HCT116 (cell line): ENCODE data around the gene ERC2.

Experiments
- EGR1 ChIP-seq: IDR thresholded peaks from 2 replicates; pipeline ENCODE4 v1.6.1; 2012; ENCODE audit warnings: low read depth
- EZH2 ChIP-seq: fragments of 200-600 bp; sonication (generic); IDR thresholded peaks from 2 replicates; pipeline ENCODE4 v1.6.1; 2017; ENCODE audit warnings: antibody characterized with exemption, mixed run types
- EZH2phosphoT487 ChIP-seq: fragments of 200-600 bp; IDR thresholded peaks from 2 replicates; pipeline ENCODE4 v1.6.1; 2018; ENCODE audit warnings: antibody characterized with exemption, borderline replicate concordance
- FOSL1 ChIP-seq: IDR thresholded peaks from 2 replicates; pipeline ENCODE4 v1.6.1; 2012; ENCODE audit warnings: low read depth
- MAX ChIP-seq: IDR thresholded peaks from 2 replicates; pipeline ENCODE4 v1.6.1; 2012
- POLR2A ChIP-seq: IDR thresholded peaks from 2 replicates; pipeline ENCODE4 v1.7.0; 2011; ENCODE audit warnings: borderline replicate concordance; ENCODE audit not compliant: insufficient read depth, insufficient read length; ENCODE audit errors: extremely low read depth
- POLR2AphosphoS5 ChIP-seq: IDR thresholded peaks from 2 replicates; pipeline ENCODE4 v1.6.1; 2011; ENCODE audit warnings: mild to moderate bottlenecking, low read depth, low read length, moderate library complexity
- RAD21 ChIP-seq: IDR thresholded peaks from 2 replicates; pipeline ENCODE4 v1.6.1; 2012; ENCODE audit warnings: low read depth, mild to moderate bottlenecking
- REST ChIP-seq: IDR thresholded peaks from 2 replicates; pipeline ENCODE4 v1.6.1; 2012; ENCODE audit warnings: low read depth
- YY1 ChIP-seq: IDR thresholded peaks from 2 replicates; pipeline ENCODE4 v1.6.1; 2011; ENCODE audit warnings: low read length, low read depth, moderate library complexity, mild to moderate bottlenecking; ENCODE audit not compliant: insufficient replicate concordance; ENCODE audit errors: extremely low read depth
- ZFX ChIP-seq: fragments of 450-650 bp; IDR thresholded peaks from 2 replicates; pipeline ENCODE4 v1.6.1; 2017
- ZNF274 ChIP-seq: fragments of 200-500 bp; sonication (Bioruptor generic); IDR thresholded peaks from 2 replicates; pipeline ENCODE4 v1.6.1; 2014; ENCODE audit warnings: mild to moderate bottlenecking, low read depth, low read length, inconsistent platforms
- TF ChIP-seq, protein P1 (sequence below), 3 experiments: fragments of 200-600 bp in 1 of 3; sonication (generic) in 1 of 3; IDR thresholded peaks in 2 of 3; conservative IDR thresholded peaks in 1 of 3; 2 replicates each; pipeline ENCODE4 v1.5.1; 2012 to 2017; ENCODE audit warnings: low read depth in 2 of 3, low read length in 2 of 3, antibody characterized with exemption in 1 of 3, borderline replicate concordance in 1 of 3, control low read depth in 1 of 3, mild to moderate bottlenecking in 1 of 3, mixed read lengths in 1 of 3, mixed run types in 1 of 3, moderate library complexity in 1 of 3; ENCODE audit not compliant: insufficient read depth in 1 of 3
- TF ChIP-seq, protein P2 (sequence below): IDR thresholded peaks from 2 replicates; pipeline ENCODE4 v1.6.1; 2011; ENCODE audit warnings: mild to moderate bottlenecking, low read length, moderate library complexity; ENCODE audit not compliant: insufficient replicate concordance; ENCODE audit errors: extremely low read depth

DNA sequence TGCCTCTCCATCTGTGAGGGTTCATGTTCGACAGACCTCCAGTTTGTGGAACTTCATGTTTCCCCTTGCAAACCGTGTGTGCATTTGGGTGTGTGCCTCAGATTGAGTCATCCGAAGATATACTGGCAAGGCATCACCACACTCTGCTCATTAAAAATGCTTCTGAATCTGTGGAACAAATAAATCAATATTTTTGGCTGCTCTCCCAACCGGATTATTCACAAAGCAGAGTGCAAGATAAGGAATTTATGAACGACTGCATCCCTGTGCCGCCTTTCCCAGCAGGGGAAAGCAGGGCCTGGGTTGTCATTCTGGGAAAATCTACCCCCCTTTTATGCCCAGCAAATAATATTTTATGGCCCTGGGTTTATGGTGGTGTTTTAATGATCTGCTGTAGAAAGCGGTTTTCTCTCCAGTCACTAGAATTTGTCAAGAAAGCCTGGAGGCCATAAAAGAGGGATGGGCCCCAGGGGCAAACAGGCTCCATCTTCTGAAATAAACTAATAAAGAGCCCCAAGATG, 976.9 kb downstream of the ERC2 start:
- TF ChIP-seq ZNF274 (no peak), POLR2A (no peak), REST (no peak), POLR2AphosphoS5 (no peak), EZH2 (no peak), RAD21 (no peak), EGR1 (no peak), EZH2phosphoT487 (no peak), FOSL1 (no peak), YY1 (no peak), MAX (no peak), ZFX (no peak)
- TF ChIP-seq, protein P1, sequence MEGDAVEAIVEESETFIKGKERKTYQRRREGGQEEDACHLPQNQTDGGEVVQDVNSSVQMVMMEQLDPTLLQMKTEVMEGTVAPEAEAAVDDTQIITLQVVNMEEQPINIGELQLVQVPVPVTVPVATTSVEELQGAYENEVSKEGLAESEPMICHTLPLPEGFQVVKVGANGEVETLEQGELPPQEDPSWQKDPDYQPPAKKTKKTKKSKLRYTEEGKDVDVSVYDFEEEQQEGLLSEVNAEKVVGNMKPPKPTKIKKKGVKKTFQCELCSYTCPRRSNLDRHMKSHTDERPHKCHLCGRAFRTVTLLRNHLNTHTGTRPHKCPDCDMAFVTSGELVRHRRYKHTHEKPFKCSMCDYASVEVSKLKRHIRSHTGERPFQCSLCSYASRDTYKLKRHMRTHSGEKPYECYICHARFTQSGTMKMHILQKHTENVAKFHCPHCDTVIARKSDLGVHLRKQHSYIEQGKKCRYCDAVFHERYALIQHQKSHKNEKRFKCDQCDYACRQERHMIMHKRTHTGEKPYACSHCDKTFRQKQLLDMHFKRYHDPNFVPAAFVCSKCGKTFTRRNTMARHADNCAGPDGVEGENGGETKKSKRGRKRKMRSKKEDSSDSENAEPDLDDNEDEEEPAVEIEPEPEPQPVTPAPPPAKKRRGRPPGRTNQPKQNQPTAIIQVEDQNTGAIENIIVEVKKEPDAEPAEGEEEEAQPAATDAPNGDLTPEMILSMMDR (IDR thresholded peaks at IDR 0.05 in 2 of 3, conservative IDR thresholded peaks at IDR 0.05 in 1 of 3; ENCODE audit: borderline replicate concordance in 1 of 3, insufficient read depth in 1 of 3, low read depth in 2 of 3, low read length in 2 of 3), result no peak
- TF ChIP-seq, protein P2, sequence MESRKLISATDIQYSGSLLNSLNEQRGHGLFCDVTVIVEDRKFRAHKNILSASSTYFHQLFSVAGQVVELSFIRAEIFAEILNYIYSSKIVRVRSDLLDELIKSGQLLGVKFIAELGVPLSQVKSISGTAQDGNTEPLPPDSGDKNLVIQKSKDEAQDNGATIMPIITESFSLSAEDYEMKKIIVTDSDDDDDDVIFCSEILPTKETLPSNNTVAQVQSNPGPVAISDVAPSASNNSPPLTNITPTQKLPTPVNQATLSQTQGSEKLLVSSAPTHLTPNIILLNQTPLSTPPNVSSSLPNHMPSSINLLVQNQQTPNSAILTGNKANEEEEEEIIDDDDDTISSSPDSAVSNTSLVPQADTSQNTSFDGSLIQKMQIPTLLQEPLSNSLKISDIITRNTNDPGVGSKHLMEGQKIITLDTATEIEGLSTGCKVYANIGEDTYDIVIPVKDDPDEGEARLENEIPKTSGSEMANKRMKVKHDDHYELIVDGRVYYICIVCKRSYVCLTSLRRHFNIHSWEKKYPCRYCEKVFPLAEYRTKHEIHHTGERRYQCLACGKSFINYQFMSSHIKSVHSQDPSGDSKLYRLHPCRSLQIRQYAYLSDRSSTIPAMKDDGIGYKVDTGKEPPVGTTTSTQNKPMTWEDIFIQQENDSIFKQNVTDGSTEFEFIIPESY, result no peak
